Smooth muscle cell (in vitro differentiated cells): Measurements from ENCODE around the gene ARHGAP35. TPM values are rescaled to one million over a fixed set of nuclear protein-coding genes. Genes with fewer than 3 reads are reported as not detected.
"Not testable (repeated sequence)": the region's sequence is repeated elsewhere in the genome, so short reads cannot be mapped to it uniquely, and the experiment has no call there.

ENCODE experiments used
- DNase-seq: peaks from one replicate; lab custom pipeline; 2025; ENCODE audit not compliant: unreplicated experiment; lab: John Stamatoyannopoulos, UW
- H2AFZ ChIP-seq: fragments of 200-600 bp; sonication (generic); 2 replicates; pipeline ENCODE4 v1.6.0; 2016; ENCODE audit warnings: antibody characterized with exemption, low read depth, mild to moderate bottlenecking
- H3F3A ChIP-seq: fragments of 200-600 bp; sonication (generic); 2 replicates; pipeline ENCODE4 v1.6.0; 2017; ENCODE audit warnings: antibody characterized with exemption, low read depth
- H3K27ac ChIP-seq: fragments of 200-600 bp; sonication (generic); 2 replicates; pipeline ENCODE4 v1.5.1; 2016; ENCODE audit warnings: low read depth, mild to moderate bottlenecking
- H3K27me3 ChIP-seq: fragments of 200-600 bp; sonication (generic); 2 replicates; pipeline ENCODE4 v1.6.1; 2016; ENCODE audit warnings: low read depth, mild to moderate bottlenecking
- H3K36me3 ChIP-seq: fragments of 200-600 bp; sonication (generic); 2 replicates; pipeline ENCODE4 v1.5.1; 2016; ENCODE audit warnings: low read depth
- H3K4me1 ChIP-seq: fragments of 200-600 bp; sonication (generic); 2 replicates; pipeline ENCODE4 v1.5.1; 2016; ENCODE audit warnings: low read depth
- H3K4me2 ChIP-seq: fragments of 200-600 bp; sonication (generic); 2 replicates; pipeline ENCODE4 v1.6.0; 2016; ENCODE audit warnings: mild to moderate bottlenecking
- H3K4me3 ChIP-seq: fragments of 200-600 bp; sonication (generic); 2 replicates; pipeline ENCODE4 v1.5.1; 2016; ENCODE audit warnings: mild to moderate bottlenecking
- H3K79me2 ChIP-seq: fragments of 200-600 bp; sonication (generic); 2 replicates; pipeline ENCODE4 v1.6.0; 2016; ENCODE audit warnings: low read depth, mild to moderate bottlenecking
- H3K9ac ChIP-seq: fragments of 200-600 bp; sonication (generic); 2 replicates; pipeline ENCODE4 v1.6.0; 2016; ENCODE audit warnings: low read depth
- H3K9me3 ChIP-seq: fragments of 200-600 bp; sonication (generic); replicated peaks from 2 replicates; pipeline ENCODE4 v1.5.1; 2016; ENCODE audit warnings: low read depth
- H4K20me1 ChIP-seq: fragments of 200-600 bp; sonication (generic); 2 replicates; pipeline ENCODE4 v1.6.0; 2016; ENCODE audit warnings: low read depth
- WGBS: methylation state at CpG from one replicate; pipeline ENCODE4 v1.1.7; 2016; ENCODE audit warnings: low lambda C conversion rate; 5-methylcytosine and 5-hydroxymethylcytosine counted together
- polyA plus RNA-seq: library from polyadenylated mRNA; unstranded; fragments of >200 nt; fragmentation: Nextera tagmentation; extraction: Ambion mirVana; gene quantifications from 2 replicates; pipeline ENCODE4 v1.2.1, GENCODE V29; 2016
- total RNA-seq: library from RNA; depleted of rRNA; stranded (reverse); fragments of >200 nt; gene quantifications from 2 replicates; pipeline ENCODE4 v1.2.3, GENCODE V29; 2014
- TF ChIP-seq, protein P1 (sequence below): fragments of 200-600 bp; sonication (generic); IDR thresholded peaks from 2 replicates; pipeline ENCODE4 v1.5.1; 2017; ENCODE audit warnings: borderline replicate concordance, mild to moderate bottlenecking, antibody characterized with exemption; ENCODE audit not compliant: insufficient read depth, poor library complexity, severe bottlenecking

Gene ARHGAP35
- total and polyA plus RNA-seq, 2 experiments from 2014 or later = 6.9 to 19.8 TPM

DNA sequence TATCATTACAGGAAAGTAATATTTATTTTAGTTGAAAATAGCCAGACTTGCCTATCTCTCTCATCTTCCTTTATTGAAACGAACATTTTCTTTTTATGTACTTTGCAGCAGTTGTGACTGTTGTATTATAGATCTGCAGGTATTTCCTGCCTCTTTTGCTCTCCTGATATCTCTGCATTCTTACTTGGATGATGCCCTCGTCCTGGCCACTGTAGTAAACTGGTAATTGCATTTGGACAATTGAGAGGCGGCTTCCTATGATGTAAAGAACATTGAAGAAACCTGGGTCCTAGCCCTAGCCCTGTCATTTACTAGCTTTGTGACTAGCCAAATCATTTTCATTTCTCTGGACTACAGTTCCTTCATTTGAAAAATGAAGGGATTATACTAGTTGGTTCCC is 6.4 kb downstream of the ARHGAP35 start:
- no peaks in the 10 kb centered on the region for H3K27me3 ChIP-seq
- no peaks in the 10 kb centered on the region for H3F3A ChIP-seq
- no peak overlapping the region for H2AFZ ChIP-seq
- H3K4me2 ChIP-seq = peak overlapping the region; percentile 42
- H3K79me2 ChIP-seq = peaks cover 100% of the 10 kb centered on the region
- H3K9ac ChIP-seq = no peak overlapping the region
- no peak for DNase-seq
- H3K4me3 ChIP-seq = no peak overlapping the region
- TF ChIP-seq, protein P1, sequence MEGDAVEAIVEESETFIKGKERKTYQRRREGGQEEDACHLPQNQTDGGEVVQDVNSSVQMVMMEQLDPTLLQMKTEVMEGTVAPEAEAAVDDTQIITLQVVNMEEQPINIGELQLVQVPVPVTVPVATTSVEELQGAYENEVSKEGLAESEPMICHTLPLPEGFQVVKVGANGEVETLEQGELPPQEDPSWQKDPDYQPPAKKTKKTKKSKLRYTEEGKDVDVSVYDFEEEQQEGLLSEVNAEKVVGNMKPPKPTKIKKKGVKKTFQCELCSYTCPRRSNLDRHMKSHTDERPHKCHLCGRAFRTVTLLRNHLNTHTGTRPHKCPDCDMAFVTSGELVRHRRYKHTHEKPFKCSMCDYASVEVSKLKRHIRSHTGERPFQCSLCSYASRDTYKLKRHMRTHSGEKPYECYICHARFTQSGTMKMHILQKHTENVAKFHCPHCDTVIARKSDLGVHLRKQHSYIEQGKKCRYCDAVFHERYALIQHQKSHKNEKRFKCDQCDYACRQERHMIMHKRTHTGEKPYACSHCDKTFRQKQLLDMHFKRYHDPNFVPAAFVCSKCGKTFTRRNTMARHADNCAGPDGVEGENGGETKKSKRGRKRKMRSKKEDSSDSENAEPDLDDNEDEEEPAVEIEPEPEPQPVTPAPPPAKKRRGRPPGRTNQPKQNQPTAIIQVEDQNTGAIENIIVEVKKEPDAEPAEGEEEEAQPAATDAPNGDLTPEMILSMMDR = no peak
- 66% methylated on average over 3 of the region's 3 CpGs for WGBS
- H3K9me3 ChIP-seq = no peaks in the 10 kb centered on the region
- peaks cover 99% of the 10 kb centered on the region for H4K20me1 ChIP-seq
- peaks cover 33% of the 10 kb centered on the region for H3K4me1 ChIP-seq
- H3K27ac ChIP-seq = no peak overlapping the region
- H3K36me3 ChIP-seq = no peaks in the 10 kb centered on the region

DNA sequence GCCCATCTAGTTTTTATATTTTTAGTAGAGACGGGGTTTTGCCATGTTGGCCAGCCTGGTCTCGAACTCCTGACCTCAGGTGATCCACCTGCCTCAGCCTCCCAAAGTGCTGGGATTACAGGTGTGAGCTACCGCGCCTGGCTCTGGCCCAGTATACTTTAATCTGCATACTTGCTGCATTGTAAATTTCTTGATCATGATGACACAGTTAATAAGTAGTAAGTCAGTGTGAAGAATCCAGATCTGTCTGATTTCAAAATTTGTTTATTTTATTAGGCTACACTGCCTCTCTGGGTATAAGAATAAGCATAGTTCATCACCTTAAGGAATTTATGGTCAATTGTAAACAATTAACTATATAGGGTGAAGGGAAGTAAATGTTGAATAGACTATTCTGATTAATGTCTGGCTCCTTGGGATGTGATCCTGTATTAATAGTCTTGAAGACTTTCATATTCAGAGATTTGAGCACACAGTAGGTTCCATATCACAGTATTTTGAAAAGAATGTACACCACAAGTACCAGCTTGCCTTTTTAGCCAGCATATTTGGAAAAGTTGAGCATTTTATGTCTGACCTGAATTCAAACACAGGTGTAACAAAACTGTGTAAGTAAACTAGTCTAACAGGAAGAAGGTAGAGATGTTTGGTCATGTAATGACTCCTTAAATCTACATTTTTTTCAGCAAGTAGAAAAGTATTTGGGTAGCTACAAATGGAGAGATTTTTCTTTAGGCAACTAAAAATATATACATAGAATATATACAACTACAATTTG is 7.4 kb downstream of the ARHGAP35 start:
- TF ChIP-seq, protein P1 = no peak
- DNase-seq = no peak
- WGBS = 92% methylated on average over 4 of the region's 4 CpGs
- H3K9ac ChIP-seq = no peak overlapping the region
- H3K27ac ChIP-seq = no peak overlapping the region
- peaks cover 22% of the 10 kb centered on the region for H3K4me1 ChIP-seq
- no peaks in the 10 kb centered on the region for H3F3A ChIP-seq
- no peak overlapping the region for H2AFZ ChIP-seq
- no peaks in the 10 kb centered on the region for H3K9me3 ChIP-seq
- H3K79me2 ChIP-seq = peaks cover 98% of the 10 kb centered on the region
- H3K36me3 ChIP-seq = no peaks in the 10 kb centered on the region
- H3K4me3 ChIP-seq = no peak overlapping the region
- no peak overlapping the region for H3K4me2 ChIP-seq
- H4K20me1 ChIP-seq = peaks cover 96% of the 10 kb centered on the region
- H3K27me3 ChIP-seq = no peaks in the 10 kb centered on the region

DNA sequence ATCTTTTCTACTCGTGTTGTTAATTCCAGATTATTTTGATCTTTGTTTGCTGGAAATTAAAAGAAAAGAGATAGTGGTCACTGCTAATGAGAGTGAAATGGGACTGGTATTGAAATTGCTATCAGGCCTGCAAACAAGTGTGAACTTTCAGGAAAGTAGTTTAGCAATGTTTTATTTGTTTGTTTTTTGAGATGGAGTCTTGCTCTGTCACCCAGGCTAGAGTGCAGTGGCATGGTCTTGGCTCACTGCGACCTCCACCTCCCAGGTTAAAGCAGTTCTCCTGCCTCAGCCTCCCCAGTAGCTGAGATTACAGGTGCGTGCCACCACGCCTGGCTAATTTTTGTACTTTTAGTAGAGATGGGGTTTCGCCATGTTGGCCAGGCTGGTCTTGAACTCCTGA is 10.4 kb downstream of the ARHGAP35 start:
- Histone ChIP-seq H3K4me1 (peaks cover 12% of the 10 kb centered on the region), H3K79me2 (peaks cover 92% of the 10 kb centered on the region), H4K20me1 (peaks cover 92% of the 10 kb centered on the region)
- H3K4me2 ChIP-seq, H3K4me3 ChIP-seq, H3K36me3 ChIP-seq, H3K9ac ChIP-seq, H3K27me3 ChIP-seq, DNase-seq, H3F3A ChIP-seq, H3K9me3 ChIP-seq, H3K27ac ChIP-seq, H2AFZ ChIP-seq: not testable (repeated sequence)
- 98% methylated on average over 5 of the region's 5 CpGs for WGBS

DNA sequence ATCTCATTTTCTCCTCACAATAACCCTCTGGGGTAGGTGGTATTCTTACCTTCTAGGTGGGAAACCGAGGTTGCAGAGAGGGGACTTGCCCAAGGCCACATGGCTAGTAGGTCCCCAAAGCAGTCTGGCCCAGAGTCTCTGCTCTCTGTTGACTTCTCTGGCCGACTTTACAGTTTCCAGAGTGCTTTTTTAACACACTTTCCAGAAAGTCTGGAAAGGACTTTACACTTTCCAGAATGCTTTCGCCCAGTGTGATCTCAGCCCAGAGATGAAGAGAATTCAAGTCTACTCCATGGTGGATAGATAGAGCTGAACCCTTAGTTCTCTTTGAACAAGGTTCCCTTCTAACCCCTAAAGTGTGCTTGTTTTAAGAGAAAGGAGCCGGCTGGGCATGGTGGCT is 12.2 kb downstream of the ARHGAP35 start:
- Histone ChIP-seq H3K4me3 (no peak overlapping the region), H2AFZ (no peak overlapping the region), H3K36me3 (no peaks in the 10 kb centered on the region), H3K9ac (no peak overlapping the region), H3K79me2 (peaks cover 88% of the 10 kb centered on the region), H3K4me1 (peaks cover 3% of the 10 kb centered on the region), H4K20me1 (peaks cover 89% of the 10 kb centered on the region), H3K27me3 (no peaks in the 10 kb centered on the region), H3F3A (peaks cover 8% of the 10 kb centered on the region), H3K27ac (no peak overlapping the region), H3K4me2 (no peak overlapping the region), H3K9me3 (no peaks in the 10 kb centered on the region)
- TF ChIP-seq, protein P1 = no peak
- WGBS = 74% methylated on average over 4 of the region's 4 CpGs
- DNase-seq = no peak
